Erythroblast (primary cell): Measurements from ENCODE around the gene DBH.

ENCODE experiments used
- GATA1 ChIP-seq: IDR thresholded peaks from 2 replicates; pipeline ENCODE4 v1.6.1; 2011; ENCODE audit warnings: low read depth, mild to moderate bottlenecking, control low read depth, low read length, moderate library complexity
- POLR2A ChIP-seq: IDR thresholded peaks from 2 replicates; pipeline ENCODE4 v1.6.1; 2011; ENCODE audit warnings: mild to moderate bottlenecking, low read length

- TF ChIP-seq POLR2A (no peak), GATA1 (no peak)
These were observed 55.0 kb downstream of the DBH start for GRCh38 chr9:133691191-133691590.
